ENCODE data around the gene NFATC2. TPM values are rescaled to one million over a fixed set of nuclear protein-coding genes. Genes with fewer than 3 reads are reported as not detected.

Gene NFATC2
- total and polyA plus RNA-seq, 2 of the 8 experiments (the other 6 are each of a cell fraction or from before 2014, with no cell fraction given): 0.27 to 0.91 TPM

DNA sequence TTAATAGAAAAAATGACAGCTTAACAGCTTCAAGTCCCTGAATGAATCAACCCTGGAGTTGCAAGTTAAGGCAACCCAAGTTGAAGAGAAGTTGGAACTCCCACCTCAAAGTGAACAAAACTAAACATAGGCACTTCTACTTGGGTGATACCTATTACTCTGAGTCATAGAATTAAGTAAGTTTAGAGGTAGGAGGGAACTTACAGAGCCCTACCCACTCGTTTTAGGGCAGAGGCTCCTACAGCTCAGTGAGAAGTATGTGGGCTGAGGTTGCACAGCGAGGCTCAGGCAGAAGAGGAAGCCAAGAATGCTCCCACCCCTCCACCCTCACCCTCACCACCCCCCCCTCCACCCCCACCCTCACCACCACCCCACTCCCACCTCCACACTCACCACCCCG, 42.2 kb downstream of the NFATC2 start:
- H2AFZ ChIP-seq (ENCODE audit: low read length): no peak overlapping the region
- H2AK5ac ChIP-seq (ENCODE audit: low read depth, low read length): no peak overlapping the region
- H4K91ac ChIP-seq (replicated peaks; ENCODE audit: insufficient read length, low read length): no peak overlapping the region
- H3K23me2 ChIP-seq (ENCODE audit: low read depth, low read length): no peaks in the 10 kb centered on the region
- H3K4me1 ChIP-seq (replicated peaks in 1 of 4; ENCODE audit: control insufficient read depth in 3 of 4, insufficient read depth in 4 of 4, low read length in 3 of 4): peaks cover 0 to 3% (median under 1%) of the 10 kb centered on the region in 4 experiments; a peak in 1 of 7 replicates
- H3K79me1 ChIP-seq (ENCODE audit: low read depth, low read length): no peaks in the 10 kb centered on the region
- no peak overlapping the region for H3K9ac ChIP-seq (replicated peaks in 1 of 4; ENCODE audit: extremely low read depth in 1 of 4, low read depth in 3 of 4, low read length in 3 of 4)
- no peak overlapping the region for H4K5ac ChIP-seq (ENCODE audit: insufficient read length, low read depth, low read length)
- no peak overlapping the region for H3K4ac ChIP-seq (replicated peaks; ENCODE audit: insufficient read length, low read depth, low read length)
- H2BK120ac ChIP-seq (replicated peaks; ENCODE audit: low read depth, low read length): no peak overlapping the region
- H3K23ac ChIP-seq (ENCODE audit: insufficient read length): no peak overlapping the region
- H2BK20ac ChIP-seq (ENCODE audit: low read length): no peak overlapping the region
- H3K56ac ChIP-seq (replicated peaks; ENCODE audit: insufficient read length, low read depth, low read length): no peak overlapping the region
- no peak overlapping the region for H3K14ac ChIP-seq (ENCODE audit: insufficient read length)
- no peaks in the 10 kb centered on the region for H4K20me1 ChIP-seq (replicated peaks in 1 of 2; ENCODE audit: control insufficient read depth in 1 of 2, insufficient read depth in 2 of 2, low read length in 2 of 2)
- CTCF ChIA-PET (ENCODE audit: partially characterized antibody): interaction anchor here (0.9 to 2.1 kb wide), 3 partner anchors 10 to 41 kb away, joined by 3 to 6 read pairs (median 5); no protein-coding TSS in a partner anchor
- POLR2A ChIA-PET (ENCODE audit: partially characterized antibody): no interaction called here
- FAIRE-seq (no peak), DNase-seq (ENCODE audit: low read depth in 1 of 2, low spot score in 2 of 2) (no peak)
- H3K4me3 ChIP-seq (ENCODE audit: extremely low read depth in 1 of 4, insufficient read depth in 2 of 4, low read depth in 3 of 4, low read length in 4 of 4): no peak overlapping the region
- H3K27ac ChIP-seq (ENCODE audit: low read depth, low read length): no peak overlapping the region
- H3K79me2 ChIP-seq (ENCODE audit: control insufficient read depth in 1 of 2, insufficient read depth in 2 of 2, low read length in 2 of 2): no peaks in the 10 kb centered on the region
- H3K36me3 ChIP-seq (ENCODE audit: control insufficient read depth in 2 of 4, insufficient read depth in 4 of 4, low read length in 3 of 4): no peaks in the 10 kb centered on the region
- TF ChIP-seq SP4 (IDR thresholded peaks at IDR 0.05; ENCODE audit: low read length): no peak
- no peak for TF ChIP-seq CEBPB (IDR thresholded peaks at IDR 0.05; ENCODE audit: low read depth, low read length)
- TF ChIP-seq SP2 (IDR thresholded peaks at IDR 0.05; ENCODE audit: low read length): no peak
- H3K27me3 ChIP-seq (replicated peaks in 1 of 4; ENCODE audit: control insufficient read depth in 3 of 4, extremely low read depth in 1 of 4, insufficient read depth in 3 of 4, low read length in 3 of 4): no peaks in the 10 kb centered on the region
- no peak overlapping the region for H2BK5ac ChIP-seq (ENCODE audit: low read depth, low read length)
- no peak overlapping the region for H4K8ac ChIP-seq (ENCODE audit: extremely low read depth, insufficient read depth, low read length)
- no peak overlapping the region for H2BK12ac ChIP-seq (ENCODE audit: low read depth, low read length)
- WGBS, 2 experiments (ENCODE audit: extremely low coverage in 1 of 2, insufficient coverage in 1 of 2, insufficient read length in 1 of 2, insufficient replicate concordance in 2 of 2, low coverage in 1 of 2, low lambda C conversion rate in 2 of 2, missing lambda C conversion rate in 1 of 2): 74% methylated on average over 2 of the region's 3 CpGs; no CpG with 5 or more reads in 1 of the 2 experiments
- H3K18ac ChIP-seq (ENCODE audit: extremely low read depth, low read length): no peak overlapping the region
- no peak overlapping the region for H2BK15ac ChIP-seq (ENCODE audit: low read length)
- H3K4me2 ChIP-seq (ENCODE audit: insufficient read depth in 1 of 2, low read depth in 2 of 2, low read length in 2 of 2): no peak overlapping the region
- no peaks in the 10 kb centered on the region for H3K9me3 ChIP-seq (ENCODE audit: insufficient read depth in 2 of 2, low read depth in 1 of 2, low read length in 1 of 2)
